Stimulated activated CD8-positive, alpha-beta memory T cell treated with anti-CD3 and anti-CD28 coated beads, Interleukin-4, amount 100 ng/mL, for 24 hours (primary cell): ENCODE measurements around the gene ZNF628.
"Not testable (repeated sequence)": the region's sequence is repeated elsewhere in the genome, so short reads cannot be mapped to it uniquely, and the experiment has no call there.

Source experiments
- DNase-seq: peaks from one replicate; pipeline ENCODE4 v3.0.0-alpha.2; 2020; ENCODE audit warnings: low read depth

ZNF628 gene

DNA sequence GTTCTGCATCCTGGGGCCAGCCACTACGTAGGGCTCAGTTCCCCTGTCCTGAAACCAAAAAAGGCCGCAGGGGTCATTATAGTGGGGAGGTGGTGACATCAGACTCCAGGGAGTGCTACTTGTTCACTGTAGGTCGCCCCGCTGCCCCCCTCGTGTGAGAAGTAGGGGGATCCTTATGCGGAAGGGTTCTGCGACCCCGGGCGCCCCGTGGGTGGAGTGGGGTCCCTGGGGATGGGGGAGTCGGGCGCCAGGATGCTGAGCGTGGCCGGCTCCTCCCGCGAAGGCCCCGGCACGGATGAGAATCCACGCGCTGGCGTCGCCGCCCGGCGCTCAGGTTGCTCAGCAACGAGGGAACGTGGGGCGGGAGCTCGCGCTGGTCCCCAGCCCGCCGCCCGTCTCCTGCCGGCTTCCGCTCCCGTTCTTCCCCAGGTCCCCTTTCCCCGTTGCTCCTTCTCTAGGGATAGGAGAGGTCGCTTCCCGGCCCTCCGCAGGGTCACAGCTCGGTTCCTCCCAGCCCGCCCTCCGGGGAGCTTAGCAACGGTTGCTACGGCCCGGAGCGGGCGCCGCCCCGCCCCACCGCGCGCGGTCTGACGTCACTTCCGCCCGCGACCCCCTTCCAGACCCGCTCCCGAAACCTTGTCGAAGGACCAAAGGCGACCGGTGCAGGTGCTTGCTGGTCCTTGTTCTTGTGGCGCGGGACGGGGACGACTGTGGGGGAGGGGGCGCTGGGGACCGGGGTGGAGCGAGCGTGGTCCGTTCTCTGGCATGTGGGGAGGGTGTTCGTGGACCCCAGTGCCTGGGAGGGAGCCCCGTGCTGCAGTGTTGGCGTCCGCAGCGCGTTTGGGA lies 8.4 kb downstream of the ZNF628 start, which contains the start of gene NAT14:
NAT14 (plus strand) TSS at position 596 of the 846 bp plus-strand sequence. CDS start 521 bp downstream, outside the sequence.
- DNase-seq = peak; percentile 48

GRCh38 chr19:55485439-55486011 lies 9.1 kb downstream of the ZNF628 start:
- DNase-seq = no peak

DNA sequence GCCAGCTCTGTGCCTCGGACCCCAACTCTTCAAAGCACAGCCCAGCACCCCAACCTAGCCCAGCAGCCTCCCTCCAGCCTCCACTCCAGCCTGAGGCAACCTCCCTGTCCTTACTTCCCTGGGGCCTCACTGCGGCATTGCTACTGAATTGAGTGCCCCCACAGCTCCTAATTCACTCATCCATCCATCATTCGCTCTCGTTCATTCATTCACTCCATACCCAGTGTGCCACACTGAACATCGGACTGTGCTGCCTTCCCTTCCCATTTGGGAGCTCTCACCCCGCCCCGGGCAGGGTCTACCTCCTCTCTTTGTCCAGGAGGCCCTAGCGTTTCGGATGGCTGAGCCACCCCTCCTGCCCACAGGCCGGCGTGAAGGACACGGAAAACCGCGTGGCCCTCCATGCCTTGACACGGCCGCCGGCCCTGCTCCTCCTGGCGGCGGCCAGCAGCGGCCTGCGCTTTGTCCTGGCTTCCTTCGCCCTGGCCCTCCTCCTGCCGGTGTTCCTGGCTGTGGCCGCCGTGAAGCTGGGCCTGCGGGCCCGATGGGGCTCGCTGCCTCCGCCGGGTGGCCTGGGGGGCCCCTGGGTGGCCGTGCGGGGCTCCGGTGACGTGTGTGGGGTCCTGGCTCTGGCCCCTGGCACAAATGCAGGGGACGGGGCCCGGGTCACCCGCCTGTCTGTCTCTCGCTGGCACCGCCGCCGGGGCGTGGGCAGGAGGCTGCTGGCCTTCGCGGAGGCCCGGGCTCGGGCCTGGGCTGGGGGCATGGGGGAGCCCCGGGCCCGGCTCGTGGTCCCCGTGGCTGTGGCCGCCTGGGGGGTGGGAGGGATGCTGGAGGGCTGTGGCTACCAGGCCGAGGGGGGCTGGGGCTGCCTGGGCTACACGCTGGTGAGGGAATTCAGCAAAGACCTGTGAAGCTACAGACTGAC lies 9.9 kb downstream of the ZNF628 start:
- no peak for DNase-seq

- peak; percentile 25 for DNase-seq
These were observed 10.8 kb downstream of the ZNF628 start for GRCh38 chr19:55486971-55487923.

GRCh38 chr19:55487924-55488687 lies 11.7 kb downstream of the ZNF628 start, which contains the start of gene SSC5D:
Gene SSC5D, plus strand, starts transcription at chr19:55488436. Its CDS starts 154 bp downstream, at chr19:55488590.
- DNase-seq = no peak

DNA sequence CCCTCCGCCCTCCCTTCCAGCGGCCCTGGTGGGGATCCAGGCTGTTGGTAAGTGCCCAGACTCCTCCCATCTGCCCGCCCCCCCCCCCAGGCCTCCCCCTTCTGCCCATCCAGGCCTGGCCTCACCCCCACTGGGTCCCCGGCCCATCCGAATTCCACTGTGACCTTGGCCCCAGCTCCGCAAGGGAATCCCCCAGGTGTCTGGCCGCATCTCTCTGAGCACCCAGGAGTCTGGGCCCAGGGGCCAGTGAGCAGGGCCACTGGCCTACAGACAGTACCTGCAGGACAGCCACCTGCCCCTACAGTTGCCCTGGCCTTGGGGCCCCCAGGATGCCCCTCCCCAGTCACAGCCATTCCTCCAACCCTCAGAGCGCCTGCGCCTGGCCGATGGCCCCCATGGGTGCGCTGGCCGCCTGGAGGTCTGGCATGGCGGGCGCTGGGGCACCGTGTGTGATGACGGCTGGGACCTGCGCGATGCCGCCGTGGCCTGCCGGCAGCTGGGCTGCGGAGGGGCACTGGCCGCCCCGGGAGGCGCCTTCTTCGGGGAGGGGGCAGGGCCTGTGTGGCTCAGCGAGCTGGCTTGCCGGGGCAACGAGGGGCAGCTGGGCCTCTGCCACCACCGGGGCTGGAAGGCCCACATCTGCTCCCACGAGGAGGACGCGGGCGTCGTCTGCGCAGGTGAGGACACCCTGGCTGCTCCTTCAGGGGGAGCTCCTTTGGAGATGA lies 12.7 kb downstream of the ZNF628 start:
- DNase-seq = no peak

GRCh38 chr19:55489711-55490477 lies 13.5 kb downstream of the ZNF628 start:
- DNase-seq = no peak

GRCh38 chr19:55490478-55491432 lies 14.3 kb downstream of the ZNF628 start:
- DNase-seq = no peak

GRCh38 chr19:55491546-55492360 lies 15.3 kb downstream of the ZNF628 start:
- DNase-seq = no peak

GRCh38 chr19:55492362-55492944 lies 16.0 kb downstream of the ZNF628 start:
- DNase-seq = no peak

DNA sequence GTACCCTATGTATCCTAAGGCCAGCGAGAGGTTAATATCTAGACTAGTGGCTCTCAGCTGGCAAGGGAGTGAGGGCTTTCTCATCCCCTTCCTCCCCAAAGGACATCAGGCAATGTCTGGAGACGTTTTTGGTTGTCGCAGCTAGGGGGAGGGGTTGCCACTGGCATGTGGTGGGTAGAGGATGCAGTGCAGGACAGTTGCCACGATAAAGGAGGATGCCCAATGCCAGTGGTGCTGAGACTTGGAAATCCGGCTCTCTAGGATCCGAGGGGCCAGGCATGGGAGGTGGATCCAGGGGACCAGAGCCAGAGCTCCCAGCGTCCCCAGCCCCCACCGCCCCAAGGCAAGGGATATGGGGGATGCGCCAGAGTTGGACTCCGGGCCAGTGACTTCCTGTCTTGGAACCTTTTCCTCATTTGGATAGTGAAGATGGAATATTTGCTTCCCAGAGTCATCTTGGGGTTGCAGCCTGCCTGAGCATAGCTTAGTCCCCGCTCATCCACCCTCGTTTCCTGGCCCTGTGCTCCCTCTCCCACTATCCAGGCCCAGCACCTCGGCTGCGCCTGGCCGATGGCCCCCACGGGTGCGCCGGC lies 16.7 kb downstream of the ZNF628 start:
- no peak for DNase-seq

GRCh38 chr19:55493645-55494171 lies 17.3 kb downstream of the ZNF628 start:
- DNase-seq = no peak

- no peak for DNase-seq
These were observed 17.9 kb downstream of the ZNF628 start for GRCh38 chr19:55494172-55494761.

GRCh38 chr19:55495646-55496349 lies 19.4 kb downstream of the ZNF628 start:
- no peak for DNase-seq

DNA sequence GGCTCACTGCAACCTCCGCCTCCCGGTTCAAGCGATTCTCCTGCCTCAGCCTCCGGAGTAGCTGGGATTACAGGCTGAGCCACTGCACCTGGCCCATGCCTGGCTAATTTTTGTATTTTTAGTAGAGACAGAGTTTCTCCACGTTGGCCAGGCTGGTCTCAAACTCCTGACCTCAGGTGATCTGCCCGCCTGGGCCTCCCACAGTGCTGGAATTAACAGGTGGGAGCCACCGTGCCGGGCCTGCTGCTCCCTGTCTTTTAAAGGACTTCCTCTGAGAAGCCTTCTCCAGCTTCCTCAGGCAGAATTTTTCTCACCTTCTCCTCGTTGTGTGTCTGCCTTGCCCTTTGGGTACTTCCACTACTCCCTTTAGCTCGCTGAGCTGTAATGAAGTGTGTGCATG lies 20.4 kb downstream of the ZNF628 start:
- DNase-seq = not testable (repeated sequence)
